Retinal pigment epithelial cell (primary cell): ENCODE results near the gene RNF217.
"Not testable (repeated sequence)": the region's sequence is repeated elsewhere in the genome, so short reads cannot be mapped to it uniquely, and the experiment has no call there.

Experiments used
- DNase-seq: peaks from one replicate; pipeline ENCODE4 v3.0.0-alpha.2; 2010; ENCODE audit warnings: low read depth
- H3K4me3 ChIP-seq: 2 replicates; pipeline ENCODE4 v1.5.1; 2011; ENCODE audit warnings: mild to moderate bottlenecking, low read length, control low read depth, moderate library complexity
- TF ChIP-seq, protein P1 (sequence below): conservative IDR thresholded peaks from 2 replicates; pipeline ENCODE4 v1.5.1; 2011; ENCODE audit warnings: low read depth, low read length, control low read depth, inconsistent platforms

RNF217 gene

DNA sequence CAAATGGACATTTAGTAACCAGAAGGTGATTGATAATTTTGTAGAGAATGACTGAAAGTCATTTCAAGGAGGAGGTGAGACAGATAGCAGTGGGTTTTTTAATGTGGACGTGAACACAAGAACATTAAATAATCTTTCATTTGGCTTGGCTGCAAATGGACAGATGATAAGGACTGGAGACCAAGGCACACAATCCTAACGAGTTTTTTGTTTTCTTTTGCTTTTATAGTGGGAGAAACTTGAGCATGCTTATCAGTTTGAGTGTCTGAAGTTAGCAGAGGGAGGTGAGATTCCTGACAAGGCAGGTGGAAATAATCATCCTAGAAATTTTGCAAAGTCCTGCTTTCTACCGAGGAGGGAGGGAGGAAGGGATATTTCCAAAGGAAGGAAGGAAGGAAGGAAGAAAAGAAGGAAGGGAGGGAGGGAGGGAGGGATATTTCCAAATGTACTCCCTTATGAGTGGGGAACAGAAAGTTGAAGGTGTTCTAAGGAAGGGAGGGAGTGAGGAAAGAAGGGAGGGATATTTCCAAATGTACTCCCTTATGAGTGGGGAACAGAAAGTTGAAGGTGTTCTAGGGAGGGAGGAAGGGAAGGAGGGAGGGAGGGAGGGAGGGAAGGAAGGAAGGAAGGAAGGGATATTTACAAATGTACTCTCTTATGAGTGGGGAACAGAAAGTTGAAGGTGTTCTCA is 63.1 kb downstream of the RNF217 start:
- TF ChIP-seq, protein P1, sequence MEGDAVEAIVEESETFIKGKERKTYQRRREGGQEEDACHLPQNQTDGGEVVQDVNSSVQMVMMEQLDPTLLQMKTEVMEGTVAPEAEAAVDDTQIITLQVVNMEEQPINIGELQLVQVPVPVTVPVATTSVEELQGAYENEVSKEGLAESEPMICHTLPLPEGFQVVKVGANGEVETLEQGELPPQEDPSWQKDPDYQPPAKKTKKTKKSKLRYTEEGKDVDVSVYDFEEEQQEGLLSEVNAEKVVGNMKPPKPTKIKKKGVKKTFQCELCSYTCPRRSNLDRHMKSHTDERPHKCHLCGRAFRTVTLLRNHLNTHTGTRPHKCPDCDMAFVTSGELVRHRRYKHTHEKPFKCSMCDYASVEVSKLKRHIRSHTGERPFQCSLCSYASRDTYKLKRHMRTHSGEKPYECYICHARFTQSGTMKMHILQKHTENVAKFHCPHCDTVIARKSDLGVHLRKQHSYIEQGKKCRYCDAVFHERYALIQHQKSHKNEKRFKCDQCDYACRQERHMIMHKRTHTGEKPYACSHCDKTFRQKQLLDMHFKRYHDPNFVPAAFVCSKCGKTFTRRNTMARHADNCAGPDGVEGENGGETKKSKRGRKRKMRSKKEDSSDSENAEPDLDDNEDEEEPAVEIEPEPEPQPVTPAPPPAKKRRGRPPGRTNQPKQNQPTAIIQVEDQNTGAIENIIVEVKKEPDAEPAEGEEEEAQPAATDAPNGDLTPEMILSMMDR, result no peak
- H3K4me3 ChIP-seq, result no peak overlapping the region
- DNase-seq, result no peak

DNA sequence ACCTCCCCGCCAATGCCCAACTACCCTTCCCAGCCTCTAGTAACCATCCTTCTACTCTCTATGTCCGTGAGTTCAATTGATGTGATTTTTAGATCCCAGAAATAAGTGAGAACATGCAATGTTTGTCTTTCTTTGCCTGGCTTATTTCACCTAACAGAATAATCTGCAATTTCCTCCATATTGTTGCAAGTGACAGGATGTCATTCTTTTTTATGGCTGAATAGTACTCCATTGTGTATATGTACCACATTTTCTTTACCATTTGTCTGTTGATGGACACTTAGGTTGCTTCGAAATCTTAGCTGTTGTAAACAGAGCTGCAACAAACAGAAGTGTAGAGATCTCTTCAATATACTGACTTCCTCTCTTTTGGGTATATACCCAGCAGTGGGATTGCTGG is 65.0 kb downstream of the RNF217 start:
- TF ChIP-seq, protein P1, result no peak
- no peak overlapping the region for H3K4me3 ChIP-seq
- no peak for DNase-seq

DNA sequence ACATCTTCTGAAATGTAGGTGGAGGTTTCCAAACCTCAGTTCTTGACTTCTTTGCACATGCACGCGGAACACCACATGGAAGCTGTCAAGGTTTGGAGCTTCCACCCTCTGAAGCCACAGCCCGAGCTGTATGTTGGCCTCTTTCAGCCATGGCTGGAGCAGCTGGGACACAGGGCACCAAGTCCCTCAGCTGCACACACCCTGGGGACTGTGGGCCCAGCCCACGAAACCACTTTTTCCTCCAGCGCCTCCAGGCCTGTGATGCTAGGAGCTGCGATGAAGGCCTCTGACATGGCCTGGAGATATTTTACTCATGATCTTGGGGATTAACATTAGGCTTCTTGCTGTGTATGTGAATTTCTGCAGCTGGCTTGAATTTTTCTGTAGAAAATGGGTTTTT is 68.7 kb downstream of the RNF217 start:
- TF ChIP-seq, protein P1, result no peak
- no peak overlapping the region for H3K4me3 ChIP-seq
- DNase-seq, result no peak

DNA sequence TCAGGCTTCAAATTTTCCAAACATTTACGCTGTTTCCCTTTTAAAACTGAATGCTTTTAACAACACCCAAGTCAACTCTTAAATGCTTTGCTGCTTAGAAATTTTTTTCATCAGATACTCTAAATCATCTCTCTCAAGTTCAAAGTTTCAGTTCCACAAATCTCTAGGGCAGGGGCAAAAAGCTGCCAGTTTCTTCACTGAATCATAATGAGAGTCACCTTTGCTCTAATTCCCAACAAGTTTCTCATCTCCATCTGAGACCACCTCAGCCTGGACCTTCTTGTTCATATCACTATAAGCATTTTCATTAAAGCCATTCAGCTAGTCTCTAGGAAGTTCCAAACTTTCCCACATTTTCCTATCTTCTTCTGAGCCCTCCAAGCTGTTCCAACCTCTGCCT is 69.1 kb downstream of the RNF217 start:
- TF ChIP-seq, protein P1, result no peak
- DNase-seq, result no peak
- no peak overlapping the region for H3K4me3 ChIP-seq

DNA sequence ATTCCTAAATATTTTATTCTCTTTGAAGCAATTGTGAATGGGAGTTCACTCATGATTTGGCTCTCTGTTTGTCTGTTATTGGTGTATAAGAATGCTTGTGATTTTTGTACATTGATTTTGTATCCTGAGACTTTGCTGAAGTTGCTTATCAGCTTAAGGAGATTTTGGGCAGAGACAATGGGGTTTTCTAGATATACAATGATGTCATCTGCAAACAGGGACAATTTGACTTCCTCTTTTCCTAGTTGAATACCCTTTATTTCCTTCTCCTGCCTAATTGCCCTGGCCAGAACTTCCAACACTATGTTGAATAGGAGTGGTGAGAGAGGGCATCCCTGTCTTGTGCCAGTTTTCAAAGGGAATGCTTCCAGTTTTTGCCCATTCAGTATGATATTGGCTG is 72.7 kb downstream of the RNF217 start:
- DNase-seq, H3K4me3 ChIP-seq: not testable (repeated sequence)

DNA sequence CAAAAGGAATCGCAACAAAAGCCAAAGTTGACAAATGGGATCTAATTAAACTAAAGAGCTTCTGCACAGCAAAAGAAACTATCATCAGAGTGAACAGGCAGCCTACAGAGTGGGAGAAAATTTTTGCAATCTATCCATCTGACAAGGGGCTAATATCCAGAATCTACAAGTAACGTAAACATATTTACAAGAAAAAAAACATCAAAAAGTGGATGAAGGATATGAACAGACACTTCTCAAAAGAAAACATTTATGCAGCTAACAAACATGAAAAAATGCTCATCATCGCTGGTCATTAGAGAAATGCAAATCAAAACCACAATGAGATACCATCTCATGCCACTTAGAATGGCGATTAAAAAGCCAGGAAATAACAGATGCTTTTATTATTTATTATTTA is 74.2 kb downstream of the RNF217 start:
- not testable (repeated sequence) for H3K4me3 ChIP-seq, DNase-seq

DNA sequence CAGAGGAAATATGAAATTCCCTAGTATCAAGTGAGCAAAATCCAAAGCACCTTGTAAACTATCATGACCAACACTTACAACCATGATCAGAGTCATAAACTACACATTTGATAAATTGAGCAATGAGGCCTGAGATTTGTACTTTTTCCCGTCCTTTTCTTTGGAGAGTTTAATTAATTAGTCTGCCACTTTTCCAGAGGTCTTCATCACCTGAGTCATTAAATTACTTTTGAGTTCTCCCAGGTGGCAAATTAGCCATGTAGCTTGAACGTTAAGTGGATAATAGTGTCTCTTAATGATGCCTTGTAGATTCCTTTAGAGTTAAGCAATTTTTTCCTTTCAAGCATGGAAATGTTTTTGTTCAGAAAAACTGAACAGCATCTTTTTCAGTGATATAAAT is 75.6 kb downstream of the RNF217 start:
- TF ChIP-seq, protein P1, result no peak
- H3K4me3 ChIP-seq, result no peak overlapping the region
- DNase-seq, result no peak

DNA sequence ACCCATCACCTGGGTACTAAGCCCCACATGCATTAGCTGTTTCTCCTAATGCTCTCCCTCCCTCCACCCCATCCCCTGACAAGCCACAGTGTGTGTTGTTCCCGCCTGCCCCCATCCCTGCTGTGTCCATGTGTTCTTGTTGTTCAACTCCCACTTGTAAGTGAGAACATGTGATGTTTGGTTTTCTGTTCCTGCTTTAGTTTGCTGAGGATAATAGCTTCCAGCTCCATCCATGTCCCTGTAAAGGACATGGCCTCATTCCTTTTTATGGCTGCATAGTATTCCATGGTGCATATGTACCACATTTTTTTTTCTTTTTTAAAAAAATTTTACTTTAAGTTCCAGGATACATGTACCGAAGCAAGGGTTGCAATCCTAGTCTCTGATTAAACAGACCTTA is 76.7 kb downstream of the RNF217 start:
- TF ChIP-seq, protein P1, result no peak
- DNase-seq, result no peak
- no peak overlapping the region for H3K4me3 ChIP-seq
